Activated T-cell treated with anti-CD3 and anti-CD28 coated beads, Interleukin-2, amount 50 U/mL, for 4 hours (primary cell): Measurements from ENCODE around the gene FARS2. TPM values are rescaled to one million over a fixed set of nuclear protein-coding genes. Genes with fewer than 3 reads are reported as not detected.
A peak's percentile ranks its signal among the peaks of the same experiment; 100 is the strongest.

Experiments
- ATAC-seq, 2 donors: fragments of 200-7000 bp; cut with Tn5 transposase; one replicate each; pipeline ENCODE4 v1.10.0; 2021
- DNase-seq: peaks from one replicate; pipeline ENCODE4 v3.0.0-alpha.2; 2020
- H3K27me3 Mint-ChIP-seq: one replicate; pipeline ENCODE4 v1.8.0; 2021; ENCODE audit warnings: low read depth, mixed read lengths
- H3K36me3 Mint-ChIP-seq: one replicate; pipeline ENCODE4 v1.8.0; 2022; ENCODE audit warnings: mixed read lengths; ENCODE audit not compliant: insufficient read depth
- H3K4me1 Mint-ChIP-seq: one replicate; pipeline ENCODE4 v1.8.0; 2021; ENCODE audit warnings: low read depth, mixed read lengths
- H3K4me3 Mint-ChIP-seq: one replicate; pipeline ENCODE4 v1.8.0; 2021; ENCODE audit warnings: mild to moderate bottlenecking, moderate library complexity, mixed read lengths
- H3K9me3 Mint-ChIP-seq: one replicate; pipeline ENCODE4 v1.8.0; 2021; ENCODE audit warnings: mixed read lengths
- total RNA-seq, 3 donors: library from RNA; stranded (reverse); gene quantifications; one replicate each; pipeline ENCODE4 v1.2.1, GENCODE V29; 2021

Gene FARS2
- 10 to 100 TPM; 28.3 to 31.0 (median 29.9) TPM for total RNA-seq

DNA sequence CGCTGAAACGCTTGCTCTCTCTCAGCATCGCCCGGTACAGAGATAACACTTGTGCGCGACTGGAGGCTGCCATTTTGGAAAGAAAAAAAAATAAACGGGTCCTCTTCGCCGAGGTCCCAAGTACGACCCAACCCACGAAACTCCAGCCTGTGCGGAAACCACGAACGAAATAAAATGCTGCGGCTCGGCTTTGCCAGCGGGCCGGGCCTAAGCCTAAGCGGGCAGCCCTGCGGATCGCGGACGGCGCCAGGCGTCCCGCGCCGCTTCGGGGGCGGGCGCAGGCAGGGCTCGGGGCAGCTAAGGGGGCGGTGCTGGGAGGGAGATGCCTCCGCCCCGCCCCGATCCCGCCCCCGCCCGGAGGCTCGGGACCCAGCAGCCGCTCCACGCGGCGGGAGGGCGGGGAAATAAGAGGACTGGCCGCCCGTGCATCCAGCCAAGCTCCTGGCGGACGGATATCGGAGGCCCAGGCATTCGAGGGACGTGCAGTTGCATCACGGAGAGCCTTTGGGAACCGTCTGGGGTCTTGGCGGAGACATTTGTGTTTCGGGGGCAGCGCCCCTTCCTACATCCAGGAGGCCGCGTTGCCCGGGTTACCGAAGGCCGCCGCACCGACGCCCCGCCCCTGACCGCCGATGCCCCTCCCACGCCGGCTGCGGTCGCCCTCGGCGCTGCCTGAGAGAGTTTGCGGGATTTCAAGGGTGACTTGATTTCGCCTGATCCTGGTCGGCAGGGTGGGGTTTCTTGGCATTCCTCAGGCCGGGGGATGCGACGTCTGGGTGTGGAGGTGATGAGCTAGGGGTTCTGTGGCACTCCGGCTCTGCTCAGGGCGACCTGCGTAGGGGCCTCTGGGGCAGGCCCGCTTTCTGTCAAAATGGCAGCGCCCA, at the start of gene FARS2, which contains the start of gene LYRM4:
FARS2 (plus strand) TSS at position 853 of the 884 bp plus-strand sequence.
LYRM4 (minus strand) TSS at position 290 of the 884 bp plus-strand sequence; CDS start at position 73, 217 bp downstream.
- no peaks in the 10 kb centered on the region for H3K27me3 Mint-ChIP-seq
- ATAC-seq (peak; percentile 80 to 83), DNase-seq (peak; percentile 88)
- peaks cover 14% of the 10 kb centered on the region for H3K36me3 Mint-ChIP-seq
- no peaks in the 10 kb centered on the region for H3K9me3 Mint-ChIP-seq
- peak within 1 kb of the TSS; percentile 98 for H3K4me3 Mint-ChIP-seq
- peaks cover 32% of the 10 kb centered on the region for H3K4me1 Mint-ChIP-seq

DNA sequence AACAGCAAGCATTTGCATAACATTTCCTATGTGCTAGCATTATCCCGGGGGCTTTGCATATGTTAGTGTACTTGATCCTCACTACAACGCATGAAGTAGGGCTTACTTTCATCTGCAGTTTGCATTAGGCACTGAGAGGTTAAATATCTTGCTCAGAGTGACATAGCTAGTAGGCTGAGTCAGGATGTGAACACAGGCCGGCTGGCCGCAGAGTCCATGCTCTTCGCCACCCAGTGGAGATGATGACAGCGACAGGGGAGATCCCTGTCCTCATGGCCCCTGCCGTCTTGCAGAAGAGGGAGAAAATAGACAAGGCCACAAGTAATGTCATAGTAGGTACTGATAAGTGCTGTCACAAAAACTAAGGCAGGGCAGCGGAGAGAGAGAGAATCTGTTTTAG, 47.5 kb upstream of the FARS2 start:
- Mint-ChIP-seq H3K36me3 (peaks cover 34% of the 10 kb centered on the region), H3K4me1 (peaks cover 1% of the 10 kb centered on the region), H3K9me3 (no peaks in the 10 kb centered on the region), H3K4me3 (no peak overlapping the region), H3K27me3 (no peaks in the 10 kb centered on the region)
- DNase-seq: no peak
- ATAC-seq: no peak

DNA sequence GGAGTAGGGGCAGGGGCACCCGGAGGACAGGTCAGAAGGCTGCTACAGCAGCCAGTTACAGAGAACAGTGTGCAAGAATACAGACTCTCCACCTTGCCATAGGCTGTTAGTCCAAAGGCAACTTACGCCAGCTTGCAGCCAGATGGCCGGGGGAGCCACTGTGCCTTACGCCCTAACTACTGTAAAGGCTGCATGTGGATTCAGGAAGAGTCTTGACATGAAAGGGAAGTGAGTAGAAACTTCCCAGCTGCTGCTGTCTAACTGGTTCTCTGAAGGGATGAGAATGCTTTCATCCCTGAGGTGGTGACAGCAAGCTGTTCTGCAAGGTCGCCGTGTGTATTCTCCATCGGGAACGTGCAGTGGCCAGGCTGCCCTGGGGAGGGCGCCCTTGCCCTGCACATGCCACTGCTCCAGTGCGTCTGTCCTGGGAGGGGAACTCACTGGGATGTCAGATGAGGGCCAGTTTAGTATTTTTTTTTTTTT, 46.7 kb upstream of the FARS2 start:
- ATAC-seq (no peak), DNase-seq (no peak)
- Mint-ChIP-seq H3K4me1 (peaks cover 1% of the 10 kb centered on the region), H3K4me3 (no peak overlapping the region), H3K27me3 (no peaks in the 10 kb centered on the region), H3K9me3 (no peaks in the 10 kb centered on the region), H3K36me3 (peaks cover 31% of the 10 kb centered on the region)

DNA sequence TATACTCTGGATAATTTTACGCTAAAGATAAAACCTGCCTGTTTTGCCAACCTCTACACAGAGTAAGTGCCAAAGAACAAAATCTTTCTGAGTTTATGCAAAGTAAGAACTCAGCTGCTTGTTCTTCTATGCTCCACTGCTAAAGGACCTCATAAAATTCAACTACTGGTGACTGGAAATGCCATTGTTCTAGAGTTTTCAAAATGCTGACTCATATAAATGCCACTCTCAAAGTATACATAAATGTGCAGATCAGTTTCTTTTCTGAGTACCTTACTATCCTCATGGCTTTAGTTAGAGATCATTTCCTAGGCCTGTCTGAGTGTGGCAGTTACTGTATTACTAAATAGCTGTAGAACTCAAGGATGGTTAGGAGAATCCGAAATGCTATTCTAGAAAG, 46.2 kb upstream of the FARS2 start:
- Mint-ChIP-seq H3K9me3 (no peaks in the 10 kb centered on the region), H3K4me1 (peaks cover 1% of the 10 kb centered on the region), H3K27me3 (no peaks in the 10 kb centered on the region), H3K36me3 (peaks cover 29% of the 10 kb centered on the region), H3K4me3 (no peak overlapping the region)
- DNase-seq (no peak), ATAC-seq (no peak)

DNA sequence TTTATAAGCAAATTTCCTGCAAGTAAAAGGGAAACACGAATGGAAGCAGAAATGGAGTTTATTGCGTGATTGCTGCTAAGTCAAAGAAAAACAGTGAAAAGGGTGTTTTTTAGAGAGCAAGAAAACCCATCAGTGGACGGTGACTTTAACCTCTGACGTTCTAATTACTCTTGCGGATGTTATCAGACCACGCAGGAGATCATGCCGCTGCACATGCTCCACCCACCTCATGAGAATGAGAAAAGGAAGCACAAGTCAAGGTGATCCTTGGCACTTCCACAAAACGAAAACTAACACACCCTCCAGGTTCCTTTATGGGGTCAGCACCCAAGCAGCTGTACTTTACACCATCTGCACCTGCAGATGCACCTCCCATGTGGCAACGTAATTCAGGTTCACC, 45.5 kb upstream of the FARS2 start:
- peaks cover 26% of the 10 kb centered on the region for H3K36me3 Mint-ChIP-seq
- ATAC-seq (no peak), DNase-seq (no peak)
- no peaks in the 10 kb centered on the region for H3K9me3 Mint-ChIP-seq
- H3K4me1 Mint-ChIP-seq: no peaks in the 10 kb centered on the region
- no peak overlapping the region for H3K4me3 Mint-ChIP-seq
- no peaks in the 10 kb centered on the region for H3K27me3 Mint-ChIP-seq

DNA sequence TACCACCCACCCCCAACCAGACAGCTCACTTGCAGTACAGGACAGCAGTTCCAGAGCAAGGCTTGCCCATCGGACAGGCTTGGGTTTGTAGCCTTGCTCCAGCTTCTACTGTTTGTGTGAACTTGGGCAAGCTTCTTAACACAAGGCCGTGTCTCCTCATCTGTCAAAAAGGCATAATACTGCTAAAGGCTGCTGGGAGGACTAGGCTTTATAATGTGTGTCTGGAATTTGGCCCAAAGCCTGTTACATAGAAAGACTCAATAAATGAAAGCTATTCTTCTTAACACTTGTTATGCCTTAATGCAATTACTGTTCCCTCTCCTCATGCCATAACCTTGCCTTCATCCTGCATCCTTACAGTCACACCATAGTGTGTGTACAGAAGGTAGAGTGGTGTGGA, 44.0 kb upstream of the FARS2 start:
- no peaks in the 10 kb centered on the region for H3K27me3 Mint-ChIP-seq
- no peak overlapping the region for H3K4me3 Mint-ChIP-seq
- H3K4me1 Mint-ChIP-seq: no peaks in the 10 kb centered on the region
- DNase-seq (no peak), ATAC-seq (no peak)
- H3K9me3 Mint-ChIP-seq: no peaks in the 10 kb centered on the region
- H3K36me3 Mint-ChIP-seq: peaks cover 30% of the 10 kb centered on the region

DNA sequence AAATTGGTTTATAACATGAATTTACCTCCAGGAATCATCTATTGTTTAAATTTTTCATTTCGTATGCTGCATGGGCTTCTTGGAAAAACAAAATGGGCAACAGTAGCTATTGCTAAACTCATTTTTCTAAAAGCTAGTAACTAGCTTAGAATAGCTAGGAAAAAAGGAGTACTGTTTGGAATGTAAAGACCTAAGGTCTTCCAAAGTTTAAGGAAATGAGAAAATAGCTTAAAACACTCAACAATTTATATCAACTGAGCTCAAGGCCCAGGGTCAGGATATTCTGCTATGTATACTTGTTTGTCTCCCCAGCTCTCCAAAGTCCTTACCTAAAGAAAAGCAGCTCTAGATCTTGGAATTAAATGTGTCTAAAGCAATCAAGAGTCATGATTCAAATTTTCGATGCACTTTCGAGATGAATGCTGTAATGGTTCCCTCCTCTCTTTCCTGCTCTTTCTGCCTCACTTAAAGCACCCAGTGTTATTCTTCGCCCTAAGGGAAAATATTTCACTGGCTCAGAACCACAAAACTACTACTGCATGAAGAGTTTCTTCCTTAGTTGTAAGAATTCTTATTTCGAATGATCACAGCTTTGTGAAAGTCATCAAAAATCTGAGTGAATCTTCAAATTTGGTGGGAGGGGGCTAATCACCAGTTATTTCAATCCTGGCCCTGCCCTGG, 42.2 kb upstream of the FARS2 start:
- ATAC-seq: no peak
- no peak for DNase-seq
- Mint-ChIP-seq H3K27me3 (no peaks in the 10 kb centered on the region), H3K4me3 (no peak overlapping the region), H3K36me3 (peaks cover 19% of the 10 kb centered on the region), H3K4me1 (no peaks in the 10 kb centered on the region), H3K9me3 (no peaks in the 10 kb centered on the region)

DNA sequence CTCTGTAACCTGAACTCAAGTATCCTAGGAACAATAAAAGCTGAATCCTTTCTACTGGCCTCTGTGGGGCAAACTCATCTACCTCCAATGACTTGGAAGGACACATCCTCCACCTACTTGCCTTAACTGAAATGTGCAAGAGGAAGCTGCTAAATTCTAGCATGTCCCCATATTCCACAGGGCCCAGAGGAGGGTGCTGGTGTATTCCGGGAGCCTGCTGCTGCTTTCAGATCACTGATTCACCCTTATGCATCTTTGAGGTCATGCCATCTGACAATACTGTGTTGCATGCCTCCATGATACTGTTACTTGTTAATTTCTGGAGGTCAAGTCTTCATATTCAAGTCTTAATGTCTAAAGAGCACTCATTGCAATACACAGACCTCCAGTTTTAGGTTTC, 40.9 kb upstream of the FARS2 start:
- no peak for ATAC-seq
- no peak for DNase-seq
- H3K4me1 Mint-ChIP-seq: no peaks in the 10 kb centered on the region
- no peaks in the 10 kb centered on the region for H3K27me3 Mint-ChIP-seq
- no peak overlapping the region for H3K4me3 Mint-ChIP-seq
- peaks cover 12% of the 10 kb centered on the region for H3K36me3 Mint-ChIP-seq
- H3K9me3 Mint-ChIP-seq: no peaks in the 10 kb centered on the region

DNA sequence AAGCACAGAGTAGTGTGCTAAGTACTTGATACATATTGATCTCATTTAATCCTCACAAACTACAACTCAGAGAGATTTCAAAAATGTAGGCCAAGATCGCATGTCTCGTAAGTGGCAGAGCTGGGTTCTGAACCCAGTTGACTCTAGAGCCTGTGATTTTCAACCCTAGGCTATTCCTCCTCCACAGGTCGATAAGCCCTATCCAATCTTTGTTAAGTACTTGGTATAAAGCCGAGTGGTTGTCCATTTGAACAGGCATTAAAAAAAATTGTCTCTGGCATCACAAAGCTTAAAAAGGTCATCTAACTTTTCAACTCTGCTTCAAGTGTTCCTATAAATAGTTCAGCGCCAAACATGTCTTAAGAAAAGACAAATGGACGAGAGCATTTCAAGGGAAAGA, 38.0 kb upstream of the FARS2 start:
- no peak for DNase-seq
- Mint-ChIP-seq H3K9me3 (no peaks in the 10 kb centered on the region), H3K27me3 (no peaks in the 10 kb centered on the region), H3K36me3 (peaks cover 19% of the 10 kb centered on the region), H3K4me1 (no peaks in the 10 kb centered on the region), H3K4me3 (no peak overlapping the region)
- ATAC-seq: no peak

DNA sequence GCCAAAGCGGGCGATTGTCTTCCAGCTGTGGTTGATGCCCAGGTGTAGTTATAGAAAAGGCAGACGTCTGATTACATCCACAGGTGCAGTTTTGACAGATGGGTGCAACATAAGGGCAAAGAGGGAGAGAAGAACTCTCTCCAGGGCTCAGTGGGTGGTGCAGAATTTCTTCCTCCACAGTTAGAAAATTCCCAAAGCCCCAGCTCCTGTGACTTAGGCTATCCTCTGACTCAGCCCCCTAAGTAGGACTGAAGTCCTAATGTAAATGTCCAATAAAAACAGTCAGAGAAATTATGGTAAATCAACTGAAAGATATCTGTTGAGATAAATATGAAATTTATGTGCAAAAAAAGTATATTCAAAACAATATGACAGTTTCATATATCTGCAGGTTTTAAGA, 32.0 kb upstream of the FARS2 start:
- Mint-ChIP-seq H3K36me3 (peaks cover 7% of the 10 kb centered on the region), H3K4me1 (peaks cover 2% of the 10 kb centered on the region), H3K4me3 (no peak overlapping the region), H3K27me3 (no peaks in the 10 kb centered on the region), H3K9me3 (no peaks in the 10 kb centered on the region)
- ATAC-seq (no peak), DNase-seq (no peak)

DNA sequence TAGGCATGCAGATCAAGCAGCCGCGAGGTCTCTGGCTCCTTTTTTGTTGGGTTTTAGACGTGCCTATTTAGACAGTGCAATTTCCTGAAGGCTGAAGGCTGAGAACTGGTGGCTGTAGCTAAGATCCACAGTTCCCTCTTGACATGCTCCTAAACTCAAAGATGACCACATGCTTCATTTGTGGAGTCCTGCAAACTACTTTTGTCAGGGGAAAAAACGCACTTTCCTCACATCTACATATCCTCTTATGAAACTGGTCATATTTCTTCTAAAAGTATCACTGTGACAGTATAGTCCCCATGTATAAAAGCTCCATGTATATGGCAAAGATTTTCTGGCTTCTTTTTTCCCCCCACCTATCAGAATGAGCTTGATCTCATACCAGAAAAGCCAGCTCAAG, 31.2 kb upstream of the FARS2 start:
- no peak for ATAC-seq
- Mint-ChIP-seq H3K4me3 (no peak overlapping the region), H3K9me3 (no peaks in the 10 kb centered on the region), H3K4me1 (peaks cover 2% of the 10 kb centered on the region), H3K27me3 (no peaks in the 10 kb centered on the region), H3K36me3 (peaks cover 7% of the 10 kb centered on the region)
- no peak for DNase-seq

DNA sequence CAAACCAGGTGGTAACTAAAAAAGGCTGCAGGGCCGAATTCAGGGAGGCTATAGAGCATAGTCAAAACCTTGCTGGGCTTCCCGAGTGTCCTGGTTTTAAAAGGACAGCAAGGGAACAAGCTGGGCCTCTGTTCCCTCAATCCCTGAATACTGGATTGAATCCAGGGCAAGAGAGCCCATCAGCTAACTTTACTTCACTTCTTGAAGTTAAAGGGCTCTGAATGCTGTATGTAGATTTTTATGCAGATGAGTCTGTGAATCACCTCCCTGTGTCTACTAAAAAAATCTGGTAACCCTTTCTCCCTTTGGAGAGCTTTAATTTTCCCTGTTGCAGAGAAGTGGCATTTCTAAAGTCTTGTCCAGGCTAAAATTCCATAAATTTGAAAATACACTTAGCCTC, 30.0 kb upstream of the FARS2 start:
- Mint-ChIP-seq H3K27me3 (no peaks in the 10 kb centered on the region), H3K9me3 (no peaks in the 10 kb centered on the region), H3K36me3 (peaks cover 7% of the 10 kb centered on the region), H3K4me3 (no peak overlapping the region), H3K4me1 (peaks cover 2% of the 10 kb centered on the region)
- DNase-seq (no peak), ATAC-seq (no peak)

DNA sequence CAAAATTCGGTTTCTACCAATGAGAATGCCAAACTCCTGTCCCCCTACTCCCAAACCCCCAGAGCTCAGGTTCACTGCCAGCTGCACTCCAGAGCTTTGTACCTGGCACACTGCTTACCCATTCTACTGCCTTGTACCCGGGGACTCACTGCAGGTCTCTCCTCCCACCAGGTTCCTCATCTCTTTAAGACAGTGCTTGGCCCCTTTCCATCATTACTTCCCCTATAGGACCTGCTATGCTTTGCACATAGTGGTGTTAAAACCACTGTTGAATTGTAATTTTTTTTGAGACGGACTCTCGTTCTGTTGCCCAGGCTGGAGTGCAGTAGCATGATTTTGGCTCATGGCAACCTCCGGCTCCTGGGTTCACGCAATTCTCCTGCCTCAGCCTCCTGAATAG, 26.4 kb upstream of the FARS2 start:
- H3K9me3 Mint-ChIP-seq: no peaks in the 10 kb centered on the region
- H3K27me3 Mint-ChIP-seq: no peaks in the 10 kb centered on the region
- peaks cover 2% of the 10 kb centered on the region for H3K4me1 Mint-ChIP-seq
- no peak overlapping the region for H3K4me3 Mint-ChIP-seq
- H3K36me3 Mint-ChIP-seq: no peaks in the 10 kb centered on the region
- ATAC-seq: no peak
- DNase-seq: no peak

DNA sequence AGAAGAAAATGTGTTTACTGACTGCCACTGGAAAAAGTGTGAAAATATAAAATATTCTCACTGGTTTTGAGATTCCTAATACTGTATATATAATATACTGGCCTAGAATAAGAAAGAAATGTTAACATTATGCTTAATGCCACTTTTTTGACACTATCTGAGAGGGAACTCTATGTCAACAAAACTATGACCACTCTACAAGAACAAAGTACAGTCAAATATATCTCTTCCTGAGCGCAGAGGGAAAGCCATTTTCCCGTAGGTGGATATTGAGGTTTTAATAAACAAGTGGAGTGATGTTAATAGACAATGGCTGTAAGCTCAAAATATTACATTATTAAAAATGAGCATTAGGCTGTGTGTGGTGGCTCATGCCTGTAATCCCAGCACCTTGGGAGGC, 25.5 kb upstream of the FARS2 start:
- no peaks in the 10 kb centered on the region for H3K9me3 Mint-ChIP-seq
- H3K4me3 Mint-ChIP-seq: no peak overlapping the region
- no peaks in the 10 kb centered on the region for H3K27me3 Mint-ChIP-seq
- ATAC-seq (no peak), DNase-seq (no peak)
- H3K4me1 Mint-ChIP-seq: peaks cover 2% of the 10 kb centered on the region
- peaks cover 6% of the 10 kb centered on the region for H3K36me3 Mint-ChIP-seq

DNA sequence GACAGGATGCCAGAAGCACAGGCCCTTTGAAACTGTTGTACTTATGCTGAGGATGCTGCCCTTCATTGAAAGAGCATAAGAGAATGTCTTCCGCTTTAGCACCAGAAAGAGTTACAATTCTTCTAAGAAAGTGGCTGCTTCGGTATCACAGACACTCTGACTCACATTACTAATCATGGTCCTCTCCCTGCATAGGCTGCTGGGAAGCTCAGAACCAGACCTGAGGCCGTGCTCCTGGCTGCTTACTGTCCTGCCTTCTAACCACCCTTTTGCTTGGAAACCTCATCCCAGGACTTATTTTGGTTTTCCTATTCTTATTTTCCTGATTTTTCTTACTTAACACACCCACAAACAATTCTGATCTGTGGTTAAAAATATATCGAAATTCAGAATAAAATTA, 23.5 kb upstream of the FARS2 start:
- H3K36me3 Mint-ChIP-seq: peaks cover 6% of the 10 kb centered on the region
- ATAC-seq (no peak), DNase-seq (no peak)
- H3K9me3 Mint-ChIP-seq: no peaks in the 10 kb centered on the region
- no peak overlapping the region for H3K4me3 Mint-ChIP-seq
- H3K4me1 Mint-ChIP-seq: no peaks in the 10 kb centered on the region
- no peaks in the 10 kb centered on the region for H3K27me3 Mint-ChIP-seq
